GM23338 (cell line): ENCODE data around the gene ZC2HC1B. TPM values are rescaled to one million over a fixed set of nuclear protein-coding genes. Genes with fewer than 3 reads are reported as not detected.

Source experiments
- ATAC-seq: fragments of 200-7000 bp; cut with Tn5 transposase; 3 replicates; pipeline ENCODE4 v1.9.1; 2020
- DNase-seq: peaks from one replicate; pipeline ENCODE4 v3.0.0-alpha.2; 2015; ENCODE audit warnings: low spot score
- H2AFZ ChIP-seq: fragments of 200-600 bp; sonication (generic); 2 replicates; pipeline ENCODE4 v1.8.0; 2016; ENCODE audit warnings: antibody characterized with exemption, mild to moderate bottlenecking, moderate library complexity
- H3F3A ChIP-seq: fragments of 200-600 bp; sonication (generic); replicated peaks from 2 replicates; pipeline ENCODE4 v1.8.0; 2017; ENCODE audit warnings: antibody characterized with exemption, mixed run types, low read depth
- H3K27ac ChIP-seq: fragments of 200-600 bp; sonication (generic); 2 replicates; pipeline ENCODE4 v1.6.1; 2016; ENCODE audit warnings: low read depth
- H3K27me3 ChIP-seq: fragments of 200-600 bp; sonication (generic); 2 replicates; pipeline ENCODE4 v1.8.0; 2016; ENCODE audit warnings: mild to moderate bottlenecking, mixed run types, moderate library complexity; ENCODE audit not compliant: insufficient read depth
- H3K36me3 ChIP-seq: fragments of 200-600 bp; sonication (generic); 2 replicates; pipeline ENCODE4 v1.8.0; 2016; ENCODE audit warnings: mild to moderate bottlenecking; ENCODE audit not compliant: insufficient read depth
- H3K4me1 ChIP-seq: fragments of 200-600 bp; sonication (generic); 2 replicates; pipeline ENCODE4 v1.8.0; 2016; ENCODE audit warnings: mild to moderate bottlenecking, moderate library complexity; ENCODE audit not compliant: insufficient read depth
- H3K4me2 ChIP-seq: fragments of 200-600 bp; sonication (generic); 2 replicates; pipeline ENCODE4 v1.7.1; 2017; ENCODE audit warnings: mixed run types
- H3K4me3 ChIP-seq: fragments of 200-600 bp; sonication (generic); 2 replicates; pipeline ENCODE4 v1.6.1; 2016; ENCODE audit warnings: mixed run types
- H3K79me2 ChIP-seq: fragments of 200-600 bp; sonication (generic); replicated peaks from 2 replicates; pipeline ENCODE4 v1.8.0; 2017; ENCODE audit warnings: mild to moderate bottlenecking; ENCODE audit not compliant: insufficient read depth
- H3K9me2 ChIP-seq: fragments of 200-600 bp; sonication (generic); 2 replicates; pipeline ENCODE4 v1.8.0; 2017; ENCODE audit not compliant: insufficient read depth
- H4K20me1 ChIP-seq: fragments of 200-600 bp; sonication (generic); replicated peaks from 2 replicates; pipeline ENCODE4 v1.8.0; 2017; ENCODE audit warnings: mild to moderate bottlenecking; ENCODE audit not compliant: insufficient read depth
- H3K27ac Mint-ChIP-seq: 2 replicates; pipeline ENCODE4 v1.8.0; 2020; ENCODE audit warnings: inconsistent platforms, mild to moderate bottlenecking, moderate library complexity, mixed read lengths
- H3K27me3 Mint-ChIP-seq: 3 replicates; pipeline ENCODE4 v1.8.0; 2022; ENCODE audit warnings: low read depth, mild to moderate bottlenecking, moderate library complexity, mixed read lengths, inconsistent platforms; ENCODE audit not compliant: insufficient read depth, poor library complexity
- H3K36me3 Mint-ChIP-seq: 3 replicates; pipeline ENCODE4 v1.8.0; 2021; ENCODE audit warnings: low read depth, mild to moderate bottlenecking, inconsistent platforms, moderate library complexity, mixed read lengths
- H3K4me1 Mint-ChIP-seq: 3 replicates; pipeline ENCODE4 v1.8.0; 2020; ENCODE audit warnings: mild to moderate bottlenecking, inconsistent platforms, mixed read lengths
- H3K4me3 Mint-ChIP-seq: 3 replicates; pipeline ENCODE4 v1.8.0; 2021; ENCODE audit warnings: moderate library complexity, mild to moderate bottlenecking, inconsistent platforms, mixed read lengths
- H3K9me3 Mint-ChIP-seq: 3 replicates; pipeline ENCODE4 v1.8.0; 2020; ENCODE audit warnings: moderate library complexity, mild to moderate bottlenecking, inconsistent platforms, mixed read lengths
- CREB1 ChIP-seq: fragments of 250-450 bp; sonication (Bioruptor Pico); IDR thresholded peaks from 2 replicates; pipeline ENCODE4 v1.5.0; 2020; ENCODE audit warnings: low read depth, mild to moderate bottlenecking, moderate library complexity
- EZH2 ChIP-seq: fragments of 200-600 bp; sonication (generic); IDR thresholded peaks from one replicate; pipeline ENCODE4 v1.8.0; 2017; ENCODE audit warnings: antibody characterized with exemption, mild to moderate bottlenecking, low read depth; ENCODE audit not compliant: unreplicated experiment
- EZH2phosphoT487 ChIP-seq: fragments of 200-600 bp; sonication (generic); IDR thresholded peaks from one replicate; pipeline ENCODE4 v1.8.1; 2018; ENCODE audit warnings: antibody characterized with exemption; ENCODE audit not compliant: unreplicated experiment
- JUNB ChIP-seq: IDR thresholded peaks from one replicate; pipeline ENCODE4 v1.6.1; 2016; ENCODE audit warnings: antibody characterized with exemption; ENCODE audit not compliant: unreplicated experiment
- STAT1 ChIP-seq: IDR thresholded peaks from one replicate; pipeline ENCODE4 v1.6.1; 2016; ENCODE audit warnings: antibody characterized with exemption; ENCODE audit not compliant: unreplicated experiment
- ZNF114 ChIP-seq: fragments of 250-450 bp; sonication (Bioruptor Pico); IDR thresholded peaks from 2 replicates; pipeline ENCODE4 v1.5.0; 2020; ENCODE audit warnings: mild to moderate bottlenecking, moderate library complexity
- polyA plus RNA-seq: library from polyadenylated mRNA; unstranded; fragments of >200 nt; fragmentation: Nextera tagmentation; extraction: Ambion mirVana; gene quantifications from 2 replicates; pipeline ENCODE4 v1.2.1, GENCODE V29; 2016
- total RNA-seq: library from RNA; depleted of rRNA; stranded (reverse); fragments of >200 nt; shearing (Covaris generic); gene quantifications from 2 replicates; pipeline ENCODE4 v1.2.3, GENCODE V29; 2014
- TF ChIP-seq, protein P1 (sequence below): fragments of 250-450 bp; sonication (Bioruptor Pico); IDR thresholded peaks from 2 replicates; pipeline ENCODE4 v1.5.0; 2020; ENCODE audit warnings: mild to moderate bottlenecking, moderate library complexity
- TF ChIP-seq, protein P2 (sequence below), 2 experiments: fragments of 200-600 bp in 1 of 2; sonication (generic) in 1 of 2; conservative IDR thresholded peaks; 2 replicates each; pipeline versions ENCODE4 v1.5.1 to v1.6.1; 2016 to 2017; ENCODE audit warnings: antibody characterized with exemption in 2 of 2, low read depth in 2 of 2, mild to moderate bottlenecking in 2 of 2, moderate library complexity in 1 of 2

The ZC2HC1B gene
- total and polyA plus RNA-seq, 2 experiments from 2014 or later = not detected

DNA sequence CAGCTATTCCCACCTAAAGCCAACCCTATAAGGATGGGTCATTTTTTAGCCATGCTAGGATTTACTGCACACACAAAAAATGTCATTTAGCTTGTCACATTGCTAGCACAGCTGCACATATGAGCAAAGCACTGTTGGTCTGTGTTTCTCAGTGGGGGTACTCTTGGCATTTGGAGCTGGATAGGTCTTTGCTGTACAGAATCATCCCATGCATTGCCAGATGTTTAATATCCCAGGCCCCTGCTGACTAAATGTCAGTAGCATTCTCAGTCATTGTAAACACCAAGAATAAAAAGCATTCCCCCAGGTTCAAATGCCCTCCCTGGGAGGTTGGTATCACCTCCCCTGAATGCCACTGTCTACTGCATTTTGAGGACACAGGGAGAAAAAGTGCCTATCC lies 35.7 kb upstream of the ZC2HC1B start (continued):
- TF ChIP-seq, protein P1, sequence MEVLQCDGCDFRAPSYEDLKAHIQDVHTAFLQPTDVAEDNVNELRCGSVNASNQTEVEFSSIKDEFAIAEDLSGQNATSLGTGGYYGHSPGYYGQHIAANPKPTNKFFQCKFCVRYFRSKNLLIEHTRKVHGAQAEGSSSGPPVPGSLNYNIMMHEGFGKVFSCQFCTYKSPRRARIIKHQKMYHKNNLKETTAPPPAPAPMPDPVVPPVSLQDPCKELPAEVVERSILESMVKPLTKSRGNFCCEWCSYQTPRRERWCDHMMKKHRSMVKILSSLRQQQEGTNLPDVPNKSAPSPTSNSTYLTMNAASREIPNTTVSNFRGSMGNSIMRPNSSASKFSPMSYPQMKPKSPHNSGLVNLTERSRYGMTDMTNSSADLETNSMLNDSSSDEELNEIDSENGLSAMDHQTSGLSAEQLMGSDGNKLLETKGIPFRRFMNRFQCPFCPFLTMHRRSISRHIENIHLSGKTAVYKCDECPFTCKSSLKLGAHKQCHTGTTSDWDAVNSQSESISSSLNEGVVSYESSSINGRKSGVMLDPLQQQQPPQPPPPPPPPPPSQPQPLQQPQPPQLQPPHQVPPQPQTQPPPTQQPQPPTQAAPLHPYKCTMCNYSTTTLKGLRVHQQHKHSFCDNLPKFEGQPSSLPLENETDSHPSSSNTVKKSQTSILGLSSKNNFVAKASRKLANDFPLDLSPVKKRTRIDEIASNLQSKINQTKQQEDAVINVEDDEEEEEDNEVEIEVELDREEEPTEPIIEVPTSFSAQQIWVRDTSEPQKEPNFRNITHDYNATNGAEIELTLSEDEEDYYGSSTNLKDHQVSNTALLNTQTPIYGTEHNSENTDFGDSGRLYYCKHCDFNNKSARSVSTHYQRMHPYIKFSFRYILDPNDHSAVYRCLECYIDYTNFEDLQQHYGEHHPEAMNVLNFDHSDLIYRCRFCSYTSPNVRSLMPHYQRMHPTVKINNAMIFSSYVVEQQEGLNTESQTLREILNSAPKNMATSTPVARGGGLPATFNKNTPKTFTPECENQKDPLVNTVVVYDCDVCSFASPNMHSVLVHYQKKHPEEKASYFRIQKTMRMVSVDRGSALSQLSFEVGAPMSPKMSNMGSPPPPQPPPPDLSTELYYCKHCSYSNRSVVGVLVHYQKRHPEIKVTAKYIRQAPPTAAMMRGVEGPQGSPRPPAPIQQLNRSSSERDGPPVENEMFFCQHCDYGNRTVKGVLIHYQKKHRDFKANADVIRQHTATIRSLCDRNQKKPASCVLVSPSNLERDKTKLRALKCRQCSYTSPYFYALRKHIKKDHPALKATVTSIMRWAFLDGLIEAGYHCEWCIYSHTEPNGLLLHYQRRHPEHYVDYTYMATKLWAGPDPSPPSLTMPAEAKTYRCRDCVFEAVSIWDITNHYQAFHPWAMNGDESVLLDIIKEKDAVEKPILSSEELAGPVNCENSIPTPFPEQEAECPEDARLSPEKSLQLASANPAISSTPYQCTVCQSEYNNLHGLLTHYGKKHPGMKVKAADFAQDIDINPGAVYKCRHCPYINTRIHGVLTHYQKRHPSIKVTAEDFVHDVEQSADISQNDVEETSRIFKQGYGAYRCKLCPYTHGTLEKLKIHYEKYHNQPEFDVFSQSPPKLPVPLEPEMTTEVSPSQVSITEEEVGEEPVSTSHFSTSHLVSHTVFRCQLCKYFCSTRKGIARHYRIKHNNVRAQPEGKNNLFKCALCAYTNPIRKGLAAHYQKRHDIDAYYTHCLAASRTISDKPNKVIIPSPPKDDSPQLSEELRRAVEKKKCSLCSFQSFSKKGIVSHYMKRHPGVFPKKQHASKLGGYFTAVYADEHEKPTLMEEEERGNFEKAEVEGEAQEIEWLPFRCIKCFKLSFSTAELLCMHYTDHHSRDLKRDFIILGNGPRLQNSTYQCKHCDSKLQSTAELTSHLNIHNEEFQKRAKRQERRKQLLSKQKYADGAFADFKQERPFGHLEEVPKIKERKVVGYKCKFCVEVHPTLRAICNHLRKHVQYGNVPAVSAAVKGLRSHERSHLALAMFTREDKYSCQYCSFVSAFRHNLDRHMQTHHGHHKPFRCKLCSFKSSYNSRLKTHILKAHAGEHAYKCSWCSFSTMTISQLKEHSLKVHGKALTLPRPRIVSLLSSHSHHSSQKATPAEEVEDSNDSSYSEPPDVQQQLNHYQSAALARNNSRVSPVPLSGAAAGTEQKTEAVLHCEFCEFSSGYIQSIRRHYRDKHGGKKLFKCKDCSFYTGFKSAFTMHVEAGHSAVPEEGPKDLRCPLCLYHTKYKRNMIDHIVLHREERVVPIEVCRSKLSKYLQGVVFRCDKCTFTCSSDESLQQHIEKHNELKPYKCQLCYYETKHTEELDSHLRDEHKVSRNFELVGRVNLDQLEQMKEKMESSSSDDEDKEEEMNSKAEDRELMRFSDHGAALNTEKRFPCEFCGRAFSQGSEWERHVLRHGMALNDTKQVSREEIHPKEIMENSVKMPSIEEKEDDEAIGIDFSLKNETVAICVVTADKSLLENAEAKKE = no peak
- no peak for TF ChIP-seq EZH2
- no peak for TF ChIP-seq ZNF114 (CRISPR knock-in tag)
- TF ChIP-seq EZH2phosphoT487 = no peak
- TF ChIP-seq JUNB = no peak
- no peak for TF ChIP-seq STAT1
- TF ChIP-seq CREB1 (CRISPR knock-in tag) = no peak

DNA sequence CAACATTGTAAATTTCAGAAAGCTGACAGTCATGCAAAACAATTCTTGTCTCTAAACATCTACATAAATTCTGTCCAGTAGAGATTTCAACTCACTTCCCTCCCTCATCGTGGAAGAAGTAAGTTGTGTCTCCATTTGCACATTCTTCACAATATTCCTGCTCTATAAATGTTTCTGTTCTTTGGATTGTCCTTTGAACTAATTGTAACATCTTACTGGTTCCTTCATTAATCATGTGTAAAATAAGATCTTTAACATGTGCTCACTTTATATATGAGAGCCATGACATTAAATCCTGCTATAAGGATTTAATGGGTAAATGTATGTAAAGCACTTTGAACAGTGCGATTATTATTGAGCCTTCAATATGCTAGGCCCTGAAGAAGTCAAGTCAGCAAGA lies 28.1 kb upstream of the ZC2HC1B start:
- H3K4me3 ChIP-seq = no peak overlapping the region
- Mint-ChIP-seq H3K4me1 (no peaks in the 10 kb centered on the region), H3K36me3 (no peaks in the 10 kb centered on the region), H3K9me3 (no peaks in the 10 kb centered on the region), H3K27me3 (peaks cover 5% of the 10 kb centered on the region), H3K27ac (no peak overlapping the region), H3K4me3 (no peak overlapping the region)
- no peak overlapping the region for H3K4me2 ChIP-seq
- no peak overlapping the region for H2AFZ ChIP-seq
- no peak for DNase-seq
- no peaks in the 10 kb centered on the region for H3K36me3 ChIP-seq
- H4K20me1 ChIP-seq = no peaks in the 10 kb centered on the region
- no peak overlapping the region for H3K27ac ChIP-seq
- no peaks in the 10 kb centered on the region for H3K9me2 ChIP-seq
- H3K79me2 ChIP-seq = no peaks in the 10 kb centered on the region
- ATAC-seq = no peak
- no peaks in the 10 kb centered on the region for H3K4me1 ChIP-seq
- no peaks in the 10 kb centered on the region for H3F3A ChIP-seq
- H3K27me3 ChIP-seq = no peaks in the 10 kb centered on the region
- TF ChIP-seq, protein P2, sequence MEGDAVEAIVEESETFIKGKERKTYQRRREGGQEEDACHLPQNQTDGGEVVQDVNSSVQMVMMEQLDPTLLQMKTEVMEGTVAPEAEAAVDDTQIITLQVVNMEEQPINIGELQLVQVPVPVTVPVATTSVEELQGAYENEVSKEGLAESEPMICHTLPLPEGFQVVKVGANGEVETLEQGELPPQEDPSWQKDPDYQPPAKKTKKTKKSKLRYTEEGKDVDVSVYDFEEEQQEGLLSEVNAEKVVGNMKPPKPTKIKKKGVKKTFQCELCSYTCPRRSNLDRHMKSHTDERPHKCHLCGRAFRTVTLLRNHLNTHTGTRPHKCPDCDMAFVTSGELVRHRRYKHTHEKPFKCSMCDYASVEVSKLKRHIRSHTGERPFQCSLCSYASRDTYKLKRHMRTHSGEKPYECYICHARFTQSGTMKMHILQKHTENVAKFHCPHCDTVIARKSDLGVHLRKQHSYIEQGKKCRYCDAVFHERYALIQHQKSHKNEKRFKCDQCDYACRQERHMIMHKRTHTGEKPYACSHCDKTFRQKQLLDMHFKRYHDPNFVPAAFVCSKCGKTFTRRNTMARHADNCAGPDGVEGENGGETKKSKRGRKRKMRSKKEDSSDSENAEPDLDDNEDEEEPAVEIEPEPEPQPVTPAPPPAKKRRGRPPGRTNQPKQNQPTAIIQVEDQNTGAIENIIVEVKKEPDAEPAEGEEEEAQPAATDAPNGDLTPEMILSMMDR (conservative IDR thresholded peaks at IDR 0.05; ENCODE audit: low read depth in 2 of 2) = no peak
- TF ChIP-seq EZH2 = no peak
- no peak for TF ChIP-seq STAT1
